A549 (cell line): ENCODE results near the gene RGS2. TPM values are rescaled to one million over a fixed set of nuclear protein-coding genes. Genes with fewer than 3 reads are reported as not detected.

ENCODE experiments used
- ATAC-seq, 2 experiments: fragments of 200-7000 bp in 1 of 2; fragments of >200 bp in 1 of 2; cut with Nextera tagmentation in 1 of 2; cut with Tn5 transposase in 1 of 2; 3 replicates each; pipeline versions ENCODE4 v1.8.0 to v1.9.1; 2018 to 2020; ENCODE audit warnings: mild to moderate bottlenecking in 1 of 2, moderate library complexity in 1 of 2
- CTCF ChIA-PET: fragments of 300-600 bp; sonication (Branson Sonifier 250); formaldehyde crosslinking; extraction: SDS; loops from one replicate; lab custom pipeline; 2021; ENCODE audit warnings: antibody characterized with exemption, inconsistent platforms; lab: Yijun Ruan, JAX
- POLR2A ChIA-PET: fragments of 350-600 bp; formaldehyde crosslinking; extraction: SDS; loops from one replicate; lab custom pipeline; 2021; ENCODE audit warnings: antibody characterized with exemption, inconsistent platforms; lab: Yijun Ruan, JAX
- DNase-seq, 2 experiments: peaks; one replicate each; pipeline versions ENCODE4 v3.0.0 to v3.0.0-alpha.2; 2011 to 2016; ENCODE audit warnings: low read depth in 1 of 2, low spot score in 1 of 2
- FAIRE-seq: peaks from 2 replicates; lab custom pipeline; 2011; peaks lifted over from hg19 to GRCh38; lab: Jason Lieb, UNC
- H3K27ac ChIP-seq, 2 experiments: fragments of >200 bp; sonication (Bioruptor Twin); formaldehyde crosslinking; 3 replicates each; pipeline ENCODE4 v1.5.1; 2016 to 2017
- H3K4me1 ChIP-seq: fragments of >200 bp; sonication (Bioruptor Twin); formaldehyde crosslinking; 3 replicates; pipeline ENCODE4 v1.6.1; 2016
- H3K4me2 ChIP-seq: fragments of >200 bp; sonication (Bioruptor Twin); formaldehyde crosslinking; 3 replicates; pipeline ENCODE4 v1.6.1; 2016
- H3K4me3 ChIP-seq: fragments of >200 bp; sonication (Bioruptor Twin); formaldehyde crosslinking; 3 replicates; pipeline ENCODE4 v1.5.1; 2016
- H3K9me3 ChIP-seq: fragments of >200 bp; sonication (Bioruptor Twin); formaldehyde crosslinking; 3 replicates; pipeline ENCODE4 v1.6.1; 2016
- ATOH8 ChIP-seq: fragments of 250-450 bp; sonication (Bioruptor Pico); IDR thresholded peaks from 2 replicates; pipeline ENCODE4 v1.5.0; 2020; ENCODE audit warnings: low read depth, mild to moderate bottlenecking, moderate library complexity
- BHLHE40 ChIP-seq: IDR thresholded peaks from 2 replicates; pipeline ENCODE4 v1.6.1; 2012; ENCODE audit warnings: low read depth, low read length, inconsistent platforms
- CHD2 ChIP-seq: fragments of 150-350 bp; IDR thresholded peaks from 2 replicates; pipeline ENCODE4 v1.6.1; 2014; ENCODE audit warnings: low read length; ENCODE audit not compliant: partially characterized antibody
- EHMT2 ChIP-seq: fragments of 200-600 bp; sonication (generic); IDR thresholded peaks from 2 replicates; pipeline ENCODE4 v1.6.1; 2016; ENCODE audit warnings: antibody characterized with exemption, low read depth, mild to moderate bottlenecking, moderate library complexity
- EP300 ChIP-seq, 2 experiments: fragments of >200 bp; sonication (Bioruptor Twin); formaldehyde crosslinking; IDR thresholded peaks; 2 replicates in 1 of 2; 3 replicates in 1 of 2; pipeline ENCODE4 v1.6.1; 2016 to 2017
- HDAC2 ChIP-seq: fragments of 200-600 bp; sonication (generic); IDR thresholded peaks from 2 replicates; pipeline ENCODE4 v1.6.1; 2016
- HOXA7 ChIP-seq: fragments of 250-450 bp; sonication (Bioruptor Pico); IDR thresholded peaks from 2 replicates; pipeline ENCODE4 v1.5.0; 2020; ENCODE audit warnings: mild to moderate bottlenecking, moderate library complexity
- KDM1A ChIP-seq: fragments of 200-600 bp; sonication (generic); IDR thresholded peaks from 2 replicates; pipeline ENCODE4 v1.6.1; 2016; ENCODE audit warnings: low read depth, mild to moderate bottlenecking
- NFE2L2 ChIP-seq: fragments of 150-350 bp; conservative IDR thresholded peaks from 2 replicates; pipeline ENCODE4 v1.6.1; 2014; ENCODE audit warnings: low read length
- NPAS2 ChIP-seq: fragments of 250-450 bp; sonication (Bioruptor Pico); IDR thresholded peaks from 2 replicates; pipeline ENCODE4 v1.8.0; 2022; ENCODE audit warnings: mild to moderate bottlenecking, moderate library complexity, borderline replicate concordance
- POLR2AphosphoS2 ChIP-seq: conservative IDR thresholded peaks from 2 replicates; pipeline ENCODE4 v1.6.1; 2012; ENCODE audit warnings: low read length, improper control_type of control experiment, inconsistent platforms
- REST ChIP-seq: fragments of 200-600 bp; sonication (generic); IDR thresholded peaks from 2 replicates; pipeline ENCODE4 v1.6.1; 2016; ENCODE audit warnings: antibody characterized with exemption, mild to moderate bottlenecking, moderate library complexity
- TP53 ChIP-seq: fragments of 250-450 bp; sonication (Bioruptor Pico); IDR thresholded peaks from 2 replicates; pipeline ENCODE4 v1.5.0; 2021; ENCODE audit warnings: mild to moderate bottlenecking, moderate library complexity
- ZSCAN20 ChIP-seq: fragments of 250-450 bp; sonication (Bioruptor Pico); IDR thresholded peaks from 2 replicates; pipeline ENCODE4 v1.8.0; 2022; ENCODE audit warnings: mild to moderate bottlenecking, moderate library complexity
- polyA plus RNA-seq, 4 experiments: library from polyadenylated mRNA; depleted of rRNA in 3 of 4; stranded (reverse); fragments of >200 nt; fragmentation: RNase III in 1 of 4; extraction: RNeasy Plus Mini Kit Qiagen cat#74134 plus additional on column Dnase treatment in 1 of 4; gene quantifications; 2 replicates in 3 of 4; 3 replicates in 1 of 4; pipeline ENCODE4 v1.2.3, GENCODE V29; 2011 to 2017

Gene RGS2
- polyA plus RNA-seq, 2 of the 4 experiments (the other 2 are of a cell fraction), result 20.1 to 26.5 TPM

DNA sequence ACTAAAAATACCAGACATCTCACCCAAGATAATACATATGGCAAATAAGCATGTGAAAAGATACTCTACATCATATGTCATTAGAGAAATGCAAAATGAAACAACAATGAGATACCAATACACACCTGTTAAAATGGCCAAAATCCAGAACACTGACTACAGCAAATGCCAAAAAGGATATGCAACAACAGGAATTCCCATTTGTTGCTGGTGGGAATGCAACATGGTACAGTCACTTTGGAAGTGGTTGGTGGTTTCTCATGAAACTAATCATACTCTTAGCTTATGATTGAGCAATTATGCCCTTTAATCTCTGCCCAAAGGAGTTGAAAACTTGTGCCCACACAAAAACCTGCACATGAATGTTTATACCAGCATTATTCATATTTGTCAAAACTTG, 6.4 kb upstream of the RGS2 start:
- Histone ChIP-seq H3K4me3 (no peak overlapping the region), H3K27ac (no peak overlapping the region), H3K4me2 (no peak overlapping the region)
- DNase-seq (no peak), FAIRE-seq (no peak)
- POLR2A ChIA-PET, result no interaction called here
- CTCF ChIA-PET, result interaction anchor here (0.9 to 2.6 kb wide), 3 partner anchors 51 to 325 kb away, joined by 3 to 12 read pairs (median 3); no protein-coding TSS in a partner anchor
- TF ChIP-seq POLR2AphosphoS2, result no peak
- no peak for TF ChIP-seq HOXA7 (CRISPR knock-in tag)
- no peak for TF ChIP-seq REST
- TF ChIP-seq CHD2, result no peak
- TF ChIP-seq NFE2L2, result no peak
- TF ChIP-seq, all 56 proteins: peak for 0
- peaks cover 17% of the 10 kb centered on the region; the same call in 2 of the 3 replicates for H3K4me1 ChIP-seq
- no peaks in the 10 kb centered on the region for H3K9me3 ChIP-seq
- no peak for ATAC-seq

GRCh38 chr1:192803501-192803900, 5.3 kb upstream of the RGS2 start:
- ChIA-PET CTCF (interaction anchor here (1.0 kb wide), 1 partner anchor 216 kb away, joined by 7 read pairs; no protein-coding TSS in a partner anchor), POLR2A (no interaction called here)
- Histone ChIP-seq H3K27ac (no peak overlapping the region), H3K4me1 (peaks cover 24% of the 10 kb centered on the region), H3K9me3 (no peaks in the 10 kb centered on the region), H3K4me3 (no peak overlapping the region), H3K4me2 (no peak overlapping the region)
- ATAC-seq (no peak), FAIRE-seq (no peak), DNase-seq (no peak)
- TF ChIP-seq TP53 (CRISPR knock-in tag) (no peak), BHLHE40 (no peak), HDAC2 (no peak), ATOH8 (CRISPR knock-in tag) (no peak), ZSCAN20 (CRISPR knock-in tag) (no peak), EP300 (IDR thresholded peaks at IDR 0.05) (no peak), KDM1A (no peak), REST (no peak), NPAS2 (CRISPR knock-in tag) (no peak), EHMT2 (no peak)
- TF ChIP-seq, all 56 proteins: peak for 0
